WTC11 (cell line): ENCODE data around the gene PTGER3.

Experiments
- AFF4 ChIP-seq: sonication (generic); formaldehyde crosslinking; IDR thresholded peaks from 2 replicates; pipeline ENCODE4 v1.8.1; 2023; ENCODE audit warnings: mild to moderate bottlenecking, missing genetic modification reagents, borderline replicate concordance
- CTCF ChIP-seq: fragments of 200-600 bp; IDR thresholded peaks from 2 replicates; pipeline ENCODE4 v1.8.0; 2022; ENCODE audit warnings: antibody characterized with exemption
- ETV6 ChIP-seq: sonication (generic); formaldehyde crosslinking; IDR thresholded peaks from 2 replicates; pipeline ENCODE4 v1.8.1; 2022; ENCODE audit warnings: mild to moderate bottlenecking, missing genetic modification reagents
- HMGXB4 ChIP-seq: sonication (generic); formaldehyde crosslinking; IDR thresholded peaks from 2 replicates; pipeline ENCODE4 v1.8.1; 2023; ENCODE audit warnings: mild to moderate bottlenecking, moderate library complexity, missing genetic modification reagents
- NR2C2 ChIP-seq: sonication (generic); formaldehyde crosslinking; IDR thresholded peaks from 2 replicates; pipeline ENCODE4 v1.8.0; 2022; ENCODE audit warnings: mild to moderate bottlenecking, missing genetic modification reagents
- PRDM15 ChIP-seq: sonication (generic); formaldehyde crosslinking; IDR thresholded peaks from 2 replicates; pipeline ENCODE4 v1.8.0; 2022; ENCODE audit warnings: missing genetic modification reagents
- SP1 ChIP-seq: sonication (generic); formaldehyde crosslinking; conservative IDR thresholded peaks from 2 replicates; pipeline ENCODE4 v1.8.1; 2022; ENCODE audit warnings: missing genetic modification reagents
- TP53 ChIP-seq: sonication (generic); formaldehyde crosslinking; IDR thresholded peaks from 2 replicates; pipeline ENCODE4 v1.8.1; 2023; ENCODE audit warnings: mild to moderate bottlenecking, missing genetic modification reagents
- ZBTB21 ChIP-seq: sonication (generic); formaldehyde crosslinking; IDR thresholded peaks from 2 replicates; pipeline ENCODE4 v1.8.1; 2023; ENCODE audit warnings: mild to moderate bottlenecking, missing genetic modification reagents, borderline replicate concordance
- ZNF232 ChIP-seq: sonication (generic); formaldehyde crosslinking; IDR thresholded peaks from 2 replicates; pipeline ENCODE4 v1.8.0; 2022; ENCODE audit warnings: mild to moderate bottlenecking, missing genetic modification reagents

GRCh38 chr1:70963374-70963773 is 84.2 kb downstream of the PTGER3 start:
- TF ChIP-seq CTCF (no peak), ZNF232 (no peak), NR2C2 (CRISPR knock-in tag) (no peak), TP53 (CRISPR knock-in tag) (no peak), HMGXB4 (CRISPR knock-in tag) (no peak), AFF4 (no peak), ETV6 (CRISPR knock-in tag) (no peak), SP1 (CRISPR knock-in tag) (no peak), ZBTB21 (CRISPR knock-in tag) (no peak), PRDM15 (no peak)
